ENCODE results near the gene HINT1.
"Not testable (repeated sequence)": the region's sequence is repeated elsewhere in the genome, so short reads cannot be mapped to it uniquely, and the experiment has no call there.

Gene HINT1

GRCh38 chr5:131165119-131165727 lies at the start of gene HINT1:
HINT1 (minus strand) TSS chr5:131165256; CDS start chr5:131165205, 51 bp downstream.
- peak; percentile 38 for DNase-seq

- no peak for DNase-seq
Measured at GRCh38 chr5:131214609-131215227, 49.7 kb upstream of the HINT1 start.

- no peak for DNase-seq
Measured at GRCh38 chr5:131212471-131213021, 47.5 kb upstream of the HINT1 start.

- no peak for DNase-seq
Measured at GRCh38 chr5:131211669-131212068, 46.6 kb upstream of the HINT1 start.

- DNase-seq: no peak
Measured at GRCh38 chr5:131210151-131210510, 45.1 kb upstream of the HINT1 start.

- DNase-seq: peak; percentile 98
Measured at GRCh38 chr5:131209506-131210150, 44.6 kb upstream of the HINT1 start.

- DNase-seq: no peak
Measured at GRCh38 chr5:131209175-131209505, 44.1 kb upstream of the HINT1 start.

GRCh38 chr5:131206772-131207171 lies 41.7 kb upstream of the HINT1 start:
- no peak for DNase-seq

- DNase-seq: no peak
Measured at GRCh38 chr5:131206061-131206460, 41.0 kb upstream of the HINT1 start.

GRCh38 chr5:131204964-131205363 lies 39.9 kb upstream of the HINT1 start:
- no peak for DNase-seq

GRCh38 chr5:131200560-131200959 lies 35.5 kb upstream of the HINT1 start:
- no peak for DNase-seq

GRCh38 chr5:131198625-131199024 lies 33.6 kb upstream of the HINT1 start:
- no peak for DNase-seq

GRCh38 chr5:131196331-131196730 lies 31.3 kb upstream of the HINT1 start:
- DNase-seq: no peak

GRCh38 chr5:131195696-131196095 lies 30.6 kb upstream of the HINT1 start:
- no peak for DNase-seq

GRCh38 chr5:131194725-131195124 lies 29.7 kb upstream of the HINT1 start:
- DNase-seq: no peak

GRCh38 chr5:131193897-131194296 lies 28.8 kb upstream of the HINT1 start:
- DNase-seq: not testable (repeated sequence)

GRCh38 chr5:131193106-131193505 lies 28.1 kb upstream of the HINT1 start:
- no peak for DNase-seq

GRCh38 chr5:131186561-131187256 lies 21.7 kb upstream of the HINT1 start:
- no peak for DNase-seq

- no peak for DNase-seq
Measured at GRCh38 chr5:131185523-131186104, 20.6 kb upstream of the HINT1 start.

- DNase-seq: no peak
Measured at GRCh38 chr5:131182839-131183238, 17.8 kb upstream of the HINT1 start.

- DNase-seq: no peak
Measured at GRCh38 chr5:131180407-131180806, 15.4 kb upstream of the HINT1 start.

GRCh38 chr5:131171276-131171810 lies 6.3 kb upstream of the HINT1 start:
- no peak for DNase-seq
